CD4-positive, alpha-beta T cell (primary cell): ENCODE measurements around the gene MTTP. TPM values are rescaled to one million over a fixed set of nuclear protein-coding genes. Genes with fewer than 3 reads are reported as not detected.

Source experiments
- ATAC-seq: fragments of 200-7000 bp; cut with Tn5 transposase; one replicate; pipeline ENCODE4 v1.10.0; 2022; ENCODE audit warnings: mild to moderate bottlenecking; ENCODE audit not compliant: poor library complexity
- CTCF ChIA-PET: fragments of 350-600 bp; sonication (Branson Sonifier 250); formaldehyde crosslinking; loops from one replicate; lab custom pipeline; 2021; ENCODE audit warnings: antibody characterized with exemption, inconsistent platforms; lab: Charles Lee
- POLR2A ChIA-PET: fragments of 350-600 bp; sonication (Branson Sonifier 250); formaldehyde crosslinking; loops from one replicate; lab custom pipeline; 2021; ENCODE audit warnings: antibody characterized with exemption, inconsistent platforms; lab: Charles Lee
- DNase-seq, 14 experiments: peaks; one replicate each; pipeline ENCODE4 v3.0.0-alpha.2; 2013 to 2020; ENCODE audit warnings: mixed read lengths in 2 of 14
- H3K27ac ChIP-seq, 2 donors: one replicate each; pipeline versions ENCODE4 v1.5.1 to v1.7.0; 2013; ENCODE audit warnings: low read length in 2 of 2, low read depth in 1 of 2, mild to moderate bottlenecking in 1 of 2
- H3K27me3 ChIP-seq, 2 experiments: 1 replicate in 1 of 2; 2 replicates in 1 of 2; pipeline versions ENCODE4 v1.6.1 to v1.7.0; 2013; ENCODE audit warnings: low read length in 2 of 2, control low read depth in 1 of 2, mild to moderate bottlenecking in 1 of 2, moderate library complexity in 1 of 2; ENCODE audit not compliant: insufficient read depth in 2 of 2, control insufficient read depth in 1 of 2
- H3K36me3 ChIP-seq: one replicate; pipeline ENCODE4 v1.6.1; 2013; ENCODE audit warnings: low read length, control low read depth; ENCODE audit not compliant: insufficient read depth
- H3K4me1 ChIP-seq: one replicate; pipeline ENCODE4 v1.6.1; 2013; ENCODE audit warnings: low read length, control low read depth; ENCODE audit not compliant: insufficient read depth
- H3K4me3 ChIP-seq: one replicate; pipeline ENCODE4 v1.5.1; 2013; ENCODE audit warnings: mild to moderate bottlenecking, low read length, moderate library complexity
- H3K9me3 ChIP-seq, 2 experiments: 1 replicate in 1 of 2; 2 replicates in 1 of 2; pipeline versions ENCODE4 v1.6.1 to v1.7.0; 2013; ENCODE audit warnings: low read length in 2 of 2, mild to moderate bottlenecking in 2 of 2, control low read depth in 1 of 2, moderate library complexity in 1 of 2; ENCODE audit not compliant: control insufficient read depth in 1 of 2, insufficient read depth in 1 of 2
- H3K27ac Mint-ChIP-seq: one replicate; pipeline ENCODE4 v1.8.0; 2020; ENCODE audit warnings: mixed read lengths
- H3K27me3 Mint-ChIP-seq: one replicate; pipeline ENCODE4 v1.8.0; 2021; ENCODE audit warnings: mixed read lengths
- H3K36me3 Mint-ChIP-seq: one replicate; pipeline ENCODE4 v1.8.0; 2021; ENCODE audit warnings: low read depth, mixed read lengths
- H3K4me1 Mint-ChIP-seq: one replicate; pipeline ENCODE4 v1.8.0; 2021; ENCODE audit warnings: low read depth, mixed read lengths
- H3K4me3 Mint-ChIP-seq: one replicate; pipeline ENCODE4 v1.8.0; 2020; ENCODE audit warnings: mild to moderate bottlenecking, mixed read lengths
- H3K9me3 Mint-ChIP-seq: one replicate; pipeline ENCODE4 v1.8.0; 2020; ENCODE audit warnings: mixed read lengths
- CTCF ChIP-seq: fragments of 200-600 bp; IDR thresholded peaks from one replicate; pipeline ENCODE4 v1.8.0; 2022; ENCODE audit warnings: antibody characterized with exemption, mild to moderate bottlenecking
- intact Hi-C, 2 experiments: fragments of 100-400 bp; cut with DNase I in 1 of 2; cut with micrococcal nuclease in 1 of 2; formaldehyde crosslinking; loops; one replicate each; pipeline versions ENCODE4 v1.15.1 to v1.9.0; 2023 to 2025; cut with DNase I, micrococcal nuclease
- total RNA-seq, 174 experiments: library from RNA in 2 of 174; stranded (reverse) in 2 of 174; gene quantifications; one replicate each; pipeline ENCODE4 v1.2.3 and lab custom pipeline; 2021 to 2026

MTTP gene
- total RNA-seq, 2 experiments from 2014 or later, result not detected

- intact Hi-C loops, result no loop called here
- Mint-ChIP-seq H3K27ac (no peak overlapping the region), H3K4me3 (no peak overlapping the region), H3K4me1 (no peaks in the 10 kb centered on the region), H3K27me3 (no peaks in the 10 kb centered on the region), H3K9me3 (peaks cover 2% of the 10 kb centered on the region), H3K36me3 (peaks cover 7% of the 10 kb centered on the region)
- no peak for TF ChIP-seq CTCF
- no peaks in the 10 kb centered on the region for H3K4me1 ChIP-seq
- DNase-seq (no peak), ATAC-seq (no peak)
- no peak overlapping the region for H3K27ac ChIP-seq
- no peak overlapping the region for H3K4me3 ChIP-seq
- H3K9me3 ChIP-seq, result peaks cover 0 to 5% of the 10 kb centered on the region in 2 experiments
- ChIA-PET CTCF (no interaction called here), POLR2A (interaction anchor here (0.8 kb wide), 1 partner anchor 23 kb away, joined by 3 read pairs; the partner anchor contains the start of gene TRMT10A)
- no peaks in the 10 kb centered on the region for H3K36me3 ChIP-seq
- peaks cover 0 to 4% of the 10 kb centered on the region in 2 experiments for H3K27me3 ChIP-seq
Observed at GRCh38 chr4:99540277-99540939, 34.2 kb upstream of the MTTP start.

DNA sequence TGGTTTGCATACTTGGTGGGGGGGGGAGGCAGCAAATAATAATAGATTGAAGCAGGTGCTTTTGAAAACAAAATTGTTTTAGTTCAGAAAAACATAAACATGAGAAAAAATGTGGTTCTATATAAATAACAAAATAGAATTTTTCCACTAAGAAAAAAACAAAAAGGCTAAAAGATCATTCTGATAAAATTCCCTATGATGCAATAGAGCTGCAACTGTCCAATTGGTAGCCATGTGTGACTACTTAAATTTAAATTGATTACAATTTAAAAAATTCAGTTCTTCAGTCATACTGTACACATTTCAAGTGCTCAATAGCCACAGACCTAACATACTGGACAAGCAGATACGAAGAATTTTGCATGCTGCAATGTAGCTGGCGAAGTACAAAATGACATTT is 21.8 kb upstream of the MTTP start:
- Mint-ChIP-seq H3K27me3 (no peaks in the 10 kb centered on the region), H3K4me1 (no peaks in the 10 kb centered on the region), H3K36me3 (peaks cover 38% of the 10 kb centered on the region), H3K4me3 (no peak overlapping the region), H3K27ac (no peak overlapping the region), H3K9me3 (no peaks in the 10 kb centered on the region)
- intact Hi-C loops, result no loop called here
- no peaks in the 10 kb centered on the region for H3K4me1 ChIP-seq
- no peak overlapping the region for H3K27ac ChIP-seq
- peaks cover 4% of the 10 kb centered on the region for H3K36me3 ChIP-seq
- no peaks in the 10 kb centered on the region for H3K27me3 ChIP-seq
- no peak for ATAC-seq
- H3K4me3 ChIP-seq, result no peak overlapping the region
- DNase-seq, result no peak
- no peak for TF ChIP-seq CTCF
- H3K9me3 ChIP-seq, result no peaks in the 10 kb centered on the region
- CTCF ChIA-PET, result interaction anchor here (0.9 kb wide), 1 partner anchor 63 kb away, joined by 3 read pairs; no protein-coding TSS in a partner anchor
- POLR2A ChIA-PET, result no interaction called here

- ChIA-PET CTCF (interaction anchor here (1.3 to 2.0 kb wide), 5 partner anchors 244 to 568 kb away, joined by 3 to 6 read pairs (median 5); partner anchors contain the start of genes H2AZ1, LAMTOR3 and METAP1), POLR2A (interaction anchor here (0.5 to 2.2 kb wide), 22 partner anchors 10 to 1421 kb away, joined by 3 to 55 read pairs (median 4); partner anchors contain the start of genes ADH5, DAPP1, DNAJB14 and EIF4E)
- ATAC-seq (peak; percentile 81), DNase-seq (peak; percentile 88 to 98 (median 92))
- Mint-ChIP-seq H3K4me1 (peaks cover 25% of the 10 kb centered on the region), H3K9me3 (no peaks in the 10 kb centered on the region), H3K36me3 (peaks cover 13% of the 10 kb centered on the region), H3K4me3 (peak within 1 kb of the TSS; percentile 91), H3K27me3 (peaks cover 28% of the 10 kb centered on the region), H3K27ac (peak within 1 kb of the TSS; percentile 99)
- TF ChIP-seq CTCF, result no peak
- H3K9me3 ChIP-seq, result no peaks in the 10 kb centered on the region
- H3K36me3 ChIP-seq, result no peaks in the 10 kb centered on the region
- H3K4me3 ChIP-seq, result peak within 1 kb of the TSS; percentile 80
- peak within 1 kb of the TSS; percentile 98 to 99 for H3K27ac ChIP-seq
- intact Hi-C loops, result loop anchor here (1.0 to 10.0 kb wide), 10 partner anchors 321 to 1781 kb away; partner anchors contain the start of genes ADH5 (in 2 of the 2), EIF4E (in 2 of the 2), METAP1 (in 2 of the 2) and PPP3CA (in 1 of the 2)
- peaks cover 0 to 9% of the 10 kb centered on the region in 2 experiments for H3K27me3 ChIP-seq
- H3K4me1 ChIP-seq, result peaks cover 11% of the 10 kb centered on the region
Observed at GRCh38 chr4:99563310-99564186, 11.1 kb upstream of the MTTP start, which contains the start of gene TRMT10A. TSS of gene TRMT10A (minus strand) at chr4:99564039. CDS start at chr4:99559338, 4,701 bp downstream.
